GM21786 (cell line): ENCODE results near the gene IQGAP2.
"Not testable (repeated sequence)": the region's sequence is repeated elsewhere in the genome, so short reads cannot be mapped to it uniquely, and the experiment has no call there.

ENCODE experiments used
- ATAC-seq: cut with Tn5 transposase; IDR thresholded peaks from one replicate; pipeline ENCODE4 v1.9.1; 2021; ENCODE audit not compliant: unreplicated experiment

The IQGAP2 gene

DNA sequence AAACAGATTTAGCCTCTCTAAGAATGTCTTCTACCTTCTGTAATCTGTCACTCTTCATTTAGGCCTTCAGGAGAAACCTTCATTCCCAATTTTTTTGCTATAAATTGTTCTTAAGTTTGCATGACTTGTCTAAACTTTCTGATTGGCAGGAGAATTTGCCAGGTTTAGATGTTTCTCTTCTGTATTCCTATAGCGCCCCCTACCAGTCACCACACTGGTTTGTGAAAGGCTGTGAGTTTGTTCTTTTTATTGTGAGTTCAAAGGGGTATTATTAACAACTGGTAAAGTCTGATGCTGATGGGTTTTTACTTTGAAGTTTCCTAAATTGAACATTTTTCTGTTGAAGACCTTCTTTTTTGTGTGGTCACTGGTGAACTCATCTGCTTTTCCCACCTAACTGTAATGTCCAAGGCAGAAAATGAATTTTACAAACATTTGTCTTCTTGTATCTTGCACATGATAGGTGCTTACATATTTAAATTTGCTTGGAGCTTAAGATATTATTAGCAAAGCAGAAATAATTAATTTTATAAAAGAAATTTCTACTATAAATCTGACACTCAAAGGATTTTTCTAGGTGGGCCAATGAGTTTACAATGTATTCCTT lies 238.5 kb downstream of the IQGAP2 start:
- ATAC-seq = no peak

DNA sequence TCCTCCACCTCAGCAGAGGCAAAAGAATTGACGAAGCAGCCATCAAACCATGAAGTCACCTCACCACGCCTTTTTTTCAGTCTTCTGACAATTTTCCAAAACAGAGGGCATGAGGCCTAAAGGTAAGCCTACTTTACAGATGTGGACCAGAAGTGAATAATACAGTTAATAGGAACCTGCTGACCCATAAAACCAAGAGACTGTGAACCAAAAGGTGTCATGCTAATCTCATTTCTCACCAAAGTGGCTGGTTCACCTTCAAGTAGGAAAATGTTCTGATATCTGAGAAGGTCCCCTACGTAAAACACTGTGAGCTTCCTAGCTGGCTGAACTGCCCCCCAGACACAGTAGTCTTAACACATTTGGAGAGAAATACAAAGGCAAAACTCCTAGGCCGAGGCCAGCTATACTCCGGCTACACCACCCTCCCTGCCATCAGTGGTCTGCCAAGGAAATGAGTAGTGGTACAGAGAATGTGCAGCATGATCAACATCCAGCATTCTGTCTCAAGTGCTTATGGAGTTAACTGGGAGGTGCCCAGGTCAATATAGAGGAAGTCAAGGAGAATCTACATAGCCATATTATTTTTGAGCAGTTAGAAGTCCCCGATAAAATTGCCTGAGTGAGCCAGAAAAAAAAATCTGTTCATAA lies 239.4 kb downstream of the IQGAP2 start:
- ATAC-seq = no peak

DNA sequence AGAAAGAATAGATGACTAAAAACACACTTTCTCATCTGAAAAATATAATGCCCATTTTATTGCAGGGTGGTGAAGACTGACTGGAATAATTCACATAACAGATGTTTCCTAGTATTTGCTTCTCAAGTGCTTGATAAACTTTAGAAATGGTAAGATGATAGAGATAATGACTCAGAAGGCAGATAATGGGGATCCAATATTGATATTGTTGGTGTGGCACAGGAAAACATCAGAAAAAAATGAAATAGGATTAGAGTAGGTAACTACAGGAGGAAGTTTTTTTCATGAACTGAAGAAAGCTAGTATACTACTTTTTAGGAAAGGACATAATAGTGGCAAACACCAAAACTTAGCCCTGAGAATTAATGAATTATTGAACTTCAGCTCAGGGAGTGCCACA lies 240.3 kb downstream of the IQGAP2 start:
- no peak for ATAC-seq

DNA sequence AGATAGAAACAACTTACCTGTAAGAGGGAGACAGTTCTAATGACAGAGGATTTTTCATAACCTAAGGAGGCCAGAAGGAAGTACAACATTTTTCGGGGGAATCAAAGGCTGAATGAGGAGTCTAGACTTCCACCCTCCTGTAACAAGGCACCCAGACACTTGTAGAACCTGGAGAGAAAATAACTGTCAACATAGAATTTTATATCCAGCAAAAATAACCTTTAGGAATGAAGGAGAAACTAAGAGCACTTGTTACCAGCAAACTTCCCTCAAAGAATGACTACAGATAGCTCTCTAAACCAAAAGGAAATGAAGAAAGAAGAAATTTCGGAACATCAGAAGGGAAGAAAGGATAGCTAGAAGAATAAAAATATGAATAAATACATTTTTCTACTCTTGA lies 246.1 kb downstream of the IQGAP2 start:
- no peak for ATAC-seq

DNA sequence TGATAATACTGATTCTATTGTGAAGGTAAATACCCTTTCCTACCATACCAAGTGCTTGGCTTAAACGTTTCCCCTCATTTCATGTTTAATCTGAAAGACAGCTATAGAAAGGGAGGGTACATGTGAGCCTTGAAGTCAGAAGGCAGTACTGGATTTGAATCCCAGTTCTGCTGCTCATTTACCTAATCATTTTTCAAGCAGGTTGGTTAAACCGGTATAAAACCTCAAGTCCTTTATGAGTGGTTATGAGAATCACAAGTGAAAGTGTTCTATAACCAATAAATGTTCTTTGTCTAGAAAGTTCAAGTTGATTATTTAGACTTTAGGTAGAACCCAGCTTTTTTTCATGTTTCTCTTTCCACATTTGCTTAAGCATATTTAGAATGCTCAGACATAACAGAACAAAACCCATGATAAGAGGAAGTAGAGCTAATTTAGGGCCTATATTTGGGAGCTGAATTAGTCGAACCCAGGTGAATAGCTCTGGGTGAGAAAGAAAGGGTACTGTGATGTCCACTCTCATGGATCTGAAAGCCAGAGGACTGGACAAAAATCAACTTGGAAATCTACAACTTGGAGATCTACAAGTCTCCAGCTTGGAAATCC lies 249.8 kb downstream of the IQGAP2 start:
- ATAC-seq = no peak

DNA sequence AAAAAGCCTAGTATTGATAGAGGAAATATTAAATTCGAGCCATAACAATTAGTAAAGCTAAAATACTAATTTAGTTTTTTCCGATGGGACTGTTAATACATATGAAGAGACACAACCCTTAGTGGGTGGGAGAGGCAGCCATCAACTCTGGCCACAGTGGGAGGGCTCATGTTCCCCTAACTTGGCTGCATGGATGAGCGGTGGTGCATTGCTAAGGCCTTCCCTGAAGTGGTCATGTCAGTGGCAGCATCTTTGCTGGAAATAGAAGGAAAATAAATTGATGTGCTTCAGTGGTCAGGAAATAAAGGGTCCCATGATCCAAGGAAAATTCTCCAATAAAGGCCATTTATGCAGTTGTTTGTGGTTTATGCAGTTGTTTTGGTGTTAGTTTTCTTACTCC lies 254.0 kb downstream of the IQGAP2 start:
- no peak for ATAC-seq

DNA sequence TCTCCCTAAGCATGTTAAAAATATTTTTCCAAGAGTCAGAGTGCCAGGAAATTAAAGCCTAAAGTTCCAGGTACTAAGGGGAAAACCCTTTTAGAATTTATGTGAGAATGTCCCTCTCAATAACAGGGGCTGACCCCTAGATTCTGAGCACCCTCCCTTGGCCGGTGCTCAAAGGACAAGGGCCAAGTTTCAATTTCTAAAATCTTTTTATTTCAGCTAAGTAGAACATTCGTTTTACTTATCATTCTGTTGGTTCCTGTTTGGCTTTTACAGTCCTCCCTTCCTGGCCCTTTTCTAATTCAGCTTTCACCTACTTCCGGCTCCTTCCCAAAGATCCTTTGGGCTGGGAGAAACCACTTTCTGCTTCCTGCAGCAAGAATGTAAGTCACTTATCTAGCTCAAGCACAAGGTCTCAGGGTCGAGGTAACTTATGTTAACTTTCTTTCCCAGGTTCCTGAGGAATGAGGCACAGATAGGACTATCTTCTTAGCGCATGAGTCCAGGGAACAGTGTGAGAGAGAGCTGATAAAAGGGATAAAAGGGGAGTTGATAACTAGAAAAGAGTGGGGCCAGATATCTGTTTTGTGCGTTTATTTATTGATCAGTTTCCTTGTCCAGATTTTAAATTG lies 254.7 kb downstream of the IQGAP2 start:
- no peak for ATAC-seq

DNA sequence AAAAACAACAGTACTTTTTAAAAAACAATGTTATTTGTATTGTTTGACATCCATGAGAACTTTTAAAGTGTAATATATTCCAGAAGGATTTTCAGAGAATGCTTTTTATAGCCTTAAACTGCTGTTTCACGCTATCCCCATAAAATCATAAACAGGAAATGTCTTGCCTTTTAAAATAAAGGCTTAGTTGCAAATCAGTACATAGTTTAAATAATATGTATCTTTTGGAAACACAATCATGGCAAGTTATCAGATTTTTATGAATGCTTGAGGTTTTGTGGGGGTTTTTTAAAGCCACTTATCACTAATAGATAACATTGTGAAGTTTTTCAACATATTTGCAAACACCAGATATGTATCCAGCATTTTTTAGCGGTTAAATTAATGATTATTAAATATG lies 257.3 kb downstream of the IQGAP2 start:
- ATAC-seq = no peak

DNA sequence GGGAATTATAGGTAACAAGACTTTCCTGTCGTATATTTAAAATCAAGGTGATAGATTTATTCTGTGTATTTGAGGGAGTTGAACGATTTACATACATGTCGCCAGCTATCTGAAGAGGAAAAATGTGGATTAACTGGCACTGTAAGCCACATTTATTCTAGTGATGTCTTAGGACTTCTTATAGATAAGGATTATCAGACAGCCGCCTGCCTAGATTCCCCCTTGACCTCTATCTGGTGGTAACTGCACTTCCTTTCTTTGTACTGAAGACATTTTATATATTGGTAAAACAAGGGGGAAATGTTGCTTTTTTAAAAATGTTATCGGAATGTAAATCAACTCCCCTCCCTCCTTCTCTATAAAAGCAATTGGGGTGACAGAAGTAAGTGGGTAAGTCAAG lies 259.4 kb downstream of the IQGAP2 start:
- ATAC-seq = no peak

DNA sequence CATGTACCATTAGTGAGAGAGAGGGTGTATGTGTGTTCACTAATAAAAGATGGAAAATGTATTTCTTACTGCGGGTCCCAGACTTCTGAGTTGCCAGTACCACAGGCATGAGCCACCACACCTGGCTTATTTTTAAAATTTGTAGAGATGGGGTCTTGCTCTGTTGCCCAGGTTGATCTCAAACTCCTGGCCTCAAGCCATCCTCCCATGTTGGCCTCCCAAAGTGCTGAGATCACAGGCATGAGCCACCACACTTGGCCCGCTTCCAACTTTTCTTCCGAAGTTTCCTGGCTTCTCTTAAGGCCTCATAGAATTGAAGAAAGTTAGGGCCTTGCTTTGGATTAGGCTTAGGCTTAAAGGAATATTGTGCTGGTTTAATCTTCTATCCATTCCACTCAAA lies 260.5 kb downstream of the IQGAP2 start:
- no peak for ATAC-seq

DNA sequence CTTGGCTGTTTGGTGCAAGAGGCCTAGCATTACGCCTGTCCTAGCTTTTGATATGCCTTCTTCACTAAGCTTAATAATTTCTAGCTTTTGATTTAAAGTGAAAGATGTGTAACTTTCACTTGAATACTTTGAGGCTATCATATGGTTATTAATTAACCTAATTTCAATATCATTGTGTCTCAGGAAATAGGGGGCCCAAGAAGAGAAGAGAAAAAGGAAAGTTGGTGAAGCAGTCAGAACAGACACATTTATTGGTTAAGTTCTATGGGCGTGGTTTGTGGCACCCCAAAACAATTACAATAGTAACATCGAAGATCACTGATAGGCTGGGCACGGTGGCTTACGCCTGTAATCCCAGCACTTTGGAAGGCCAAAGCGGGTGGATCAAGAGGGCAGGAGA lies 261.0 kb downstream of the IQGAP2 start:
- ATAC-seq = no peak

DNA sequence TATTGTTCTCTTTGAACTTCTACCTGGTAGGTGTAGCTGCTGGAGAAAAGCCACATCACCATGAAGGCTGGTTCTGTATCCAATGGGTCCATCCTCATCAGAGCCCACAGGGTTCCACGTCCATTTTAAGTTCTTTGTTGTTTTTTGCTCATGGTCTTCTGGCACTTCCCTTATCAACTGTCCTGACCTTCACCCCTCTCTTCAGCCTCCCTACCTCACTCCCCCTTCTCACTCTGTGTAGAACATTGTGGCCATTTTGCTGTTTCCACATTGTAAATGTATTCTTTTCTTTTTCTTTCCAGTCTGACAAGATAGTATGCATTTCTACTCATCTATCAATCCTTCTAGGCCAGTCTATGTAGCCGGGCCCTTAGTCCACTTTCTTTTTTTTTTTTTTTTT lies 264.4 kb downstream of the IQGAP2 start:
- no peak for ATAC-seq

DNA sequence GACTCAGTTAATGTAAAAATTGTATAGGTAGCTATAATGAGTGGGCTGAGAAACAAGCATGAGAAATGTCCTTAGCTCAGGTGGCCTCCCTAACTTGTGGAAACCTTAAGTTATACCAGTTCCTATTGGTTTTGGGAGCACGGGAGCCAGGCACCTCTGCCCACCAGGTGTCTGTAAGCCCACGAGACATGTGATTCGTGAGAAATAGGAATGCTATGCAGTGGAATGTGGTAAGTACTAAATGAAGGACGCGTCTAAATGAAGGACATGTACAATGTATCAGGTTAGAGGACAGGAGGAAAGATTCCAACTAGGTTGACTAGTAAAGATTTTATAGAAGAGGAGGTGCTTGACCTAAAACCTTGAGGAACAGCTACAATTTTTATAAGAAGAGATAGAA lies 266.2 kb downstream of the IQGAP2 start:
- no peak for ATAC-seq

DNA sequence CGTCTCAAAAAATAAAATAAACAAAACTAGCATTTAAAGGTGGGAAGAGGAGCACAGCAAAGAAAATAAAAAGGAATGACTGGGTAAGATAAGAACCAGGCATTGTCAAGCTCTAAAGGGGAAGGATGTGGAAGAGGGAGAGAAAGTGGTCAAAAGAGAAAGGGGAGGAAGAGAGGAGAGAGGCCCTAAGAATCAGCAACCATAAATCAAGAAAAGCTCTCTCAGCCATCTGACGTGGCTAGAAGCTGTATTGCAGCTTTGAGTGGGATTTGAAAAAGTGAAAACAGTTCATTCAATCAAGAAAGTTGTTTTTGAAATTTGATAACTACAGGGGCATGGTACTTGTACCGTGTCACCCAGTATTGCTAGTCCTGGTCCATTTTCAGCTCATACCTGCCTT lies 267.4 kb downstream of the IQGAP2 start:
- no peak for ATAC-seq

DNA sequence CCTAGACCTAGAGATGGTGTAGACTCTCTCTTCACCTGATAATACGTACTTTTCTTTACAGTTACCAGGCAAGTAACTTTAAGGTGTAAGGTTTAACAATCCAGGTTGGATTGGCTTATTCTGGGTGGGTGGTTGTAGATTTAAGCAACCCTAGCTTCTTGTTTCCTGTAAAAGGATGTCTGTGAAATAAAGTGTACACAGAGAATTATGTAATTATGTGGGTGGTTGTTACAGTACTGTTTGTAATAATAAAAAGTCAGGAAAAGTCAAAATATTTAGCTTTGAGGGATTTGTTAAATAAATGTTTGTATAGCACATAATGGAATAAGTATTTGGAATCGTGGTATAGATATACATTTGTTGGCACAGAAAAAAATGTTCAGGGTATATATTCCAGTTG lies 269.2 kb downstream of the IQGAP2 start:
- no peak for ATAC-seq

DNA sequence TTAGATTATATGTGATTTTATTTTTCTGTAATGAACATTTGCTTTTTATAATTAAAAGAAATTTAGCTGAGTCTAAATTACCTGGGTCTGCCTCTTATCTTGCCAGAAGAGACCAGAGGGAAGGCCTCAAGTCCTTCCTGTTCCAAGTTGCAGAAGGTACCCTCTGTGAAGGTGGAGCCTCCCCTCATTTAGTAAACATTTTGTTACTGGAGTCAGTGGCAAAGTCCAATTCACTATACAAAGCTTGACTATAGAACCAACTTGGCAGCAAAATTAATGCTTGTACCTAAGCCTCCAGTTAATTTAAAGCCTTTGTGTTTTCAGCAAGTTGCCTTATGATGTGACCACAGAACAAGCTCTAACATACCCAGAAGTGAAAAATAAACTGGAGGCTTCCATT lies 270.0 kb downstream of the IQGAP2 start:
- no peak for ATAC-seq

DNA sequence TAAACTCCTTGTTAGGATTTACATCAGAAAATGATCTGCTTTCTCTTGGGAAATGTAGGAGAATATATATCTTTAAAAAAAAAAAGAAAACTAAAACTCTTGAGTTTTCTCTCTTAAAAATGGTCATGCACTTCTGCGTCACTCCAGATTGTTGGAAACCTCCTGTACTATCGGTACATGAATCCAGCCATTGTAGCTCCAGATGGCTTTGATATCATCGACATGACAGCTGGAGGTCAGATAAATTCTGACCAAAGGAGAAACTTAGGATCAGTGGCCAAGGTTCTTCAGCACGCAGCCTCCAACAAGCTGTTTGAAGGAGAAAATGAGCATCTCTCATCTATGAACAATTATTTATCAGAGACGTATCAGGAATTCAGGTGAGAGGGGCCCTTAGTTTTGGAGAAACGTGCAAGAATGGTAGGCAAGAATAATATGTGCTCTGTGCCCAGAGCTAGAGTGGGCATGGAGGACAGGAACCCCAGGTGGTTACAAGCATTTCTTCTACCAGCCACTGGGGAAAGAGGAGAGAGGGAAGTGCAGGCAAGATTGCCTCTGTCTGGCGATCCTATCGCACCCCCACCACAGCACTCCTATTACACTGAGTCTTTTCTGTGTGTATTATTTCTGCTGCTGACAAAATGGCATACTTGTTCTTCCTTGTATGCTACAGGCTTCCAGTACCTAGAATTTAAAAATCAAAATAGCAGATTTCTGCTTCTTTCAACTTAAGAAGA lies 271.4 kb downstream of the IQGAP2 start:
- ATAC-seq = no peak

DNA sequence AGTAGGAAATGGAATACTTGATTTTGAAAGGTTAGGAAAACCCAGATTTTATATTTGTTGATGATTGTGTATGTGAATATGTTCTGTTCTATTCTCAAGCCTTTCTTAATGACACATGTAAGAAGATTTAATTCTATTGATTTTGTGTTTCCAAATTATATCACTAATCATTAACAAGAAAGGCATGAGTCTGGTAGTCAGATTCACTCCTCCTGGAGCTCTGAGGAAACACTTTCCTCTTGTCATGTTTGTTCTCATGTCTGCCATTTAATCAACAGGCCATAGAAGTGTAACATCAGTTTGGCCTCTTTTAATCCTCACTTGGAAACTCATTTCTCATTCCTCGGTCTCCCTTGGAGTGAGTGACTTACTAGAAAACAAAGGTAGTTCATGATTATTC lies 272.3 kb downstream of the IQGAP2 start:
- ATAC-seq = no peak

DNA sequence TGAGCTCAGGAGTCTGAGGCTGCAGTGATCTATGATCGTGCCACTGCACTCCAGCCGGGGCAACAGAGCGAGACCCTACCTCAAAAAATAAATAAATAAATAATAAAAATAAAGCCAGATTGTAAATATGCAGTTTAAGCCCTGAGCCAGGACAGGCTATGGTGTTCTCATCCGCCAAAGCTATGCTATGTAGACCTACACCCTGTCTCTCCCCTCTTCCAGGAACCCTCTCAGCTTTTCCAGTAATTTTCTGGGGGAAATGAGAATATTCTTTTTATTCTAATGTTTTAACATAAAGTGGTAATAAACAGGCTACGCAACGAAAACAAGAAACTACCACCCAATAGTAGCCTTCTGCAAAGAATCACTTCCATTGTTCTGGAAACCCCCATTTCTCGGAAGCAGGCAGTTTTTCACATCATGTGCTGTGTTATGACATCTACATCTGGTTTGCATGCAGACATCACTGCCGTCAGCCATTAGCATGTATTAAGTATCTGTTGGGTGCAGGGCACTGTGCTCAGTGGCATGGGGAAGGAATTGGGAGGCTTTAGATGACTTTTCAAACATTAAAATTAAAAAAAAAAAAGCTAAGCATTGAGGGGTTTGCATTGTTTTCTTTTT lies 274.9 kb downstream of the IQGAP2 start:
- ATAC-seq = no peak

DNA sequence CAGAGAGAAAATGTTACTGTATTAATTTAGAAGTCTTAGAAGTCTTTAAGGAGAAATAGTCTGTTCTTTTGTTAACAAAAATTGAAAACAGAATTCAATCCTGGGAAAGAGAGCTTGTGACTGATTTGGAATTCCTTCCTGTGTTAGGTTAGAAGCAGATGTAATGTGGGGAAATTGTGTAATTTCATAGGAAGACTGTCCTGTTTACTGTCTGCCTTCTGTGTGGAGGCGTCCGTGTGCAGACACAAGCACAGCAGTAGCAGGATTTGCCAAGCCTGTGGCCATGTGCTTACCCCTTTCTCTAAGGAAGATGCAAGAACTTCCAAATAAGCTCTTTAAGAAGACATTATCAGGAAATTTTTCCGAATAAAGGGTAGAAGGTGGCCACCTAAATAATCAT lies 276.1 kb downstream of the IQGAP2 start:
- ATAC-seq = no peak

DNA sequence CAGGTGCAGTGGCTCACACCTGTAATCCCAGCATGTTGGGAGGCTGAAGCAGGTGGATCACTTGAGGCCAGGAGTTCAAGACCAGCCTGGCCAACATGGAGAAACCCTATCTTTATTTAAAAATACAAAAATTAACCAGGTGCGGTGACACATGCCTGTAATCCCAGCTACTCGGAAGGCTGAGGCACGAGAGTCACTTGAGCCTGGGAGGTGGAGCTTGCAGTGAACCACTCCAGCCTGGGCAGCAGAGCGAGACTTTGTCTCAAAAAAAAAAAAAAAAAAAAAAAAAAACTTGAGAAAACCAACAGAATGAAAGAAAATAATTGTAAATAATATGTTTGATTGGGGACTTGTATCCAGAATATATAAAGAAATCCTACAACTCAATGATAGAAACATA lies 277.7 kb downstream of the IQGAP2 start:
- ATAC-seq = not testable (repeated sequence)
